MCF 10A (cell line): ENCODE measurements around the gene AVPR2. TPM values are rescaled to one million over a fixed set of nuclear protein-coding genes. Genes with fewer than 3 reads are reported as not detected.

ENCODE experiments used
- BruUV-seq: library from RNA; stranded (reverse); fragments of 400-500 nt; replicated peaks from 2 replicates; lab custom pipeline; 2021; lab: Mats Ljungman, UMichigan
- CTCF ChIA-PET: fragments of 300-600 bp; sonication (Branson Sonifier 250); formaldehyde crosslinking; extraction: SDS; loops from one replicate; lab custom pipeline; 2021; ENCODE audit warnings: antibody characterized with exemption, inconsistent platforms; lab: Yijun Ruan, JAX
- POLR2A ChIA-PET: fragments of 300-600, 350-650 bp; sonication (Branson Sonifier 250); formaldehyde crosslinking; extraction: SDS; loops from one replicate; lab custom pipeline; 2020; ENCODE audit warnings: antibody characterized with exemption, inconsistent platforms; lab: Yijun Ruan, JAX
- DNase-seq: peaks from one replicate; pipeline ENCODE4 v3.0.0-alpha.2; 2018; ENCODE audit not compliant: unreplicated experiment
- H3K27ac Mint-ChIP-seq: one replicate; pipeline ENCODE4 v1.8.0; 2022; ENCODE audit warnings: mild to moderate bottlenecking, low read depth, mixed read lengths; ENCODE audit not compliant: unreplicated experiment
- H3K27me3 Mint-ChIP-seq: one replicate; pipeline ENCODE4 v1.8.0; 2022; ENCODE audit warnings: mixed read lengths; ENCODE audit not compliant: insufficient read depth, unreplicated experiment
- H3K36me3 Mint-ChIP-seq: one replicate; pipeline ENCODE4 v1.8.0; 2022; ENCODE audit warnings: mild to moderate bottlenecking, moderate library complexity, mixed read lengths; ENCODE audit not compliant: insufficient read depth, unreplicated experiment
- H3K4me1 Mint-ChIP-seq: one replicate; pipeline ENCODE4 v1.8.0; 2022; ENCODE audit warnings: mixed read lengths; ENCODE audit not compliant: insufficient read depth, unreplicated experiment
- H3K4me3 Mint-ChIP-seq: one replicate; pipeline ENCODE4 v1.8.0; 2022; ENCODE audit warnings: mild to moderate bottlenecking, moderate library complexity, mixed read lengths; ENCODE audit not compliant: unreplicated experiment
- H3K9me3 Mint-ChIP-seq: one replicate; pipeline ENCODE4 v1.8.0; 2022; ENCODE audit warnings: mixed read lengths; ENCODE audit not compliant: unreplicated experiment
- intact Hi-C: fragments of 100-400 bp; cut with micrococcal nuclease; formaldehyde crosslinking; loops from 2 replicates; pipeline ENCODE4 v1.14.1; 2022
- total RNA-seq: library from RNA; stranded (reverse); gene quantifications from 2 replicates; pipeline ENCODE4 v1.2.3, GENCODE V29; 2022
- TF ChIP-seq, protein P1 (sequence below): fragments of 200-600 bp; IDR thresholded peaks from one replicate; pipeline ENCODE4 v1.8.0; 2022; ENCODE audit warnings: antibody characterized with exemption, mild to moderate bottlenecking; ENCODE audit not compliant: unreplicated experiment

AVPR2 gene
- total RNA-seq, 1 experiment from 2014 or later: not detected

DNA sequence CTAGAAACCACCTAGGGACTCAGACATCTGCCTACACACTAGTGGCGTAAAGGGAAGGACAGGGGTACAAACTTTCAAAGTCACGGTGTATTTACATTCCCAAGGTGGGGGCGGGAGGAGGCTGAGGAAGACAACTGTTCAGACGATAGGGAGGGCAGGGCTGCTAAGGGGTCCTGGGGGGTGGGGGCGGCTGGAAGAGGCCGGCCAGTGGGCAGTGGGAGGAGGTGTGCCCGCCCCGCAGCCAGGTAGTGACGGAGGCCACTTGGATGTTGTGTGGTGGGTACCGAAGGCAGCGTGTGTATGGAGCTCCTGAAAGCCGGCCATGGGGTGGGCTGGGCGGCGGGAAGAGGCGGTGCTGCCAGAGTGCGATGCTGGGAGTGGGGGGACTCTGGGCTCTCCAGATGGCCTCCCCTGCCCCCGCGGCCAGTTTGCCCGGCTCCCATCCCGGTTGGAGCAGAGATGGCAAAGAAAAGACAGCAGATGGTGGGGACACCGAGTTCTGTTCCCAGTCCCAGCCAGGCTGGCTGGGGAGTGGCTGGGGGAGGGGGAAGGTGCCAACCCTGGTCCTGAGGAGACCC lies 42.7 kb upstream of the AVPR2 start:
- Mint-ChIP-seq H3K9me3 (peaks cover 6% of the 10 kb centered on the region), H3K36me3 (peaks cover 7% of the 10 kb centered on the region), H3K27me3 (peaks cover 44% of the 10 kb centered on the region), H3K27ac (no peak overlapping the region), H3K4me1 (no peaks in the 10 kb centered on the region), H3K4me3 (no peak overlapping the region)
- TF ChIP-seq, protein P1, sequence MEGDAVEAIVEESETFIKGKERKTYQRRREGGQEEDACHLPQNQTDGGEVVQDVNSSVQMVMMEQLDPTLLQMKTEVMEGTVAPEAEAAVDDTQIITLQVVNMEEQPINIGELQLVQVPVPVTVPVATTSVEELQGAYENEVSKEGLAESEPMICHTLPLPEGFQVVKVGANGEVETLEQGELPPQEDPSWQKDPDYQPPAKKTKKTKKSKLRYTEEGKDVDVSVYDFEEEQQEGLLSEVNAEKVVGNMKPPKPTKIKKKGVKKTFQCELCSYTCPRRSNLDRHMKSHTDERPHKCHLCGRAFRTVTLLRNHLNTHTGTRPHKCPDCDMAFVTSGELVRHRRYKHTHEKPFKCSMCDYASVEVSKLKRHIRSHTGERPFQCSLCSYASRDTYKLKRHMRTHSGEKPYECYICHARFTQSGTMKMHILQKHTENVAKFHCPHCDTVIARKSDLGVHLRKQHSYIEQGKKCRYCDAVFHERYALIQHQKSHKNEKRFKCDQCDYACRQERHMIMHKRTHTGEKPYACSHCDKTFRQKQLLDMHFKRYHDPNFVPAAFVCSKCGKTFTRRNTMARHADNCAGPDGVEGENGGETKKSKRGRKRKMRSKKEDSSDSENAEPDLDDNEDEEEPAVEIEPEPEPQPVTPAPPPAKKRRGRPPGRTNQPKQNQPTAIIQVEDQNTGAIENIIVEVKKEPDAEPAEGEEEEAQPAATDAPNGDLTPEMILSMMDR: no peak
- BruUV-seq: no TSS peak
- DNase-seq: no peak
- ChIA-PET POLR2A (no interaction called here), CTCF (interaction anchor here (0.7 kb wide), 1 partner anchor 850 kb away, joined by 4 read pairs; no protein-coding TSS in a partner anchor)
- intact Hi-C loops: no loop called here

DNA sequence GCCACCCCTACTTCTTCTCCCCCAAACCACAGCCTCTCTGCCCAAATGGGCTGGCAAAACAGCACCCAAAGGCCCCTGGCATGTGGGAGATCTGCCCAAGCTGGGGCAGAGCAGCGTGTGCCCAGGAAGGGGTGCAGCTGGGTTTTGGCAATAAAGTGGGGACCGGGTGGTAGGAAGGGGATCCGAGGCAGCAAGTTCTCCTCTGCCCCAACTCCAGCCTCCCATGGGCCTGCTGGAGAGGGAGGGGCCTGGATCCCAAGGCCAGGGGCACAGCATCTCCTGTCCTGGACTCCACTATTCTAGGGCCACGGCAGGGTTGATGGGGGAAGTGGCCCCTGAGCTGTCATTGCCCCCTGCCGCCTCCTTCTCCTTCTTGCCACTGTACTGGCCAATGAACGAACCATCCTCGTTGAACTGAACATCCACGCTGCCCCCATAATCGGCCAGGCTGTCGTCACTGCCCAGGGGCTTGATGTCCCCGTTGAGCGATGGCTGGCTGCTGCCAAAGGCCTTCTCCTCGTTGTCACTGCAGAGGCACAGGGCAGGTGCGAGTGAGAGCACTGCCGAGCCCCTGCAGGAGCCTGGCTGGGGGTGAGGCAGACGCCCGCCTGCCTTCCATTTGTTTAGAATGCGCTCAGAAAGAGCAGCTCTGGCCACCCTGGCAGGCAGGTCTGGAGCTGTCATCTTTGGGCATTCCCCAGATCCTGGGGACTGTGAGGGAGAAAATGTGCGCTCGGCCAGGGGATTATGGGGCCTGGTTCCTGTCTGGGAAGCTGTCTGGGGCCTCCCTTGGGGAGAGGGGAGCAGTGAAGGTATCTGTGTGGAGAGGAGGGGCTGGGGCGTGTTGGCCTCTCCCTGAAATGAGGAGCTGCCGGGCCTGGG lies 41.9 kb upstream of the AVPR2 start:
- no TSS peak for BruUV-seq
- ChIA-PET POLR2A (interaction anchor here (0.6 kb wide), 1 partner anchor 1613 kb away, joined by 3 read pairs; no protein-coding TSS in a partner anchor), CTCF (no interaction called here)
- no peak overlapping the region for H3K4me3 Mint-ChIP-seq
- DNase-seq: no peak
- peaks cover 6% of the 10 kb centered on the region for H3K9me3 Mint-ChIP-seq
- no peaks in the 10 kb centered on the region for H3K4me1 Mint-ChIP-seq
- intact Hi-C loops: no loop called here
- no peak overlapping the region for H3K27ac Mint-ChIP-seq
- H3K36me3 Mint-ChIP-seq: peaks cover 7% of the 10 kb centered on the region
- peaks cover 36% of the 10 kb centered on the region for H3K27me3 Mint-ChIP-seq
- TF ChIP-seq, protein P1: no peak

DNA sequence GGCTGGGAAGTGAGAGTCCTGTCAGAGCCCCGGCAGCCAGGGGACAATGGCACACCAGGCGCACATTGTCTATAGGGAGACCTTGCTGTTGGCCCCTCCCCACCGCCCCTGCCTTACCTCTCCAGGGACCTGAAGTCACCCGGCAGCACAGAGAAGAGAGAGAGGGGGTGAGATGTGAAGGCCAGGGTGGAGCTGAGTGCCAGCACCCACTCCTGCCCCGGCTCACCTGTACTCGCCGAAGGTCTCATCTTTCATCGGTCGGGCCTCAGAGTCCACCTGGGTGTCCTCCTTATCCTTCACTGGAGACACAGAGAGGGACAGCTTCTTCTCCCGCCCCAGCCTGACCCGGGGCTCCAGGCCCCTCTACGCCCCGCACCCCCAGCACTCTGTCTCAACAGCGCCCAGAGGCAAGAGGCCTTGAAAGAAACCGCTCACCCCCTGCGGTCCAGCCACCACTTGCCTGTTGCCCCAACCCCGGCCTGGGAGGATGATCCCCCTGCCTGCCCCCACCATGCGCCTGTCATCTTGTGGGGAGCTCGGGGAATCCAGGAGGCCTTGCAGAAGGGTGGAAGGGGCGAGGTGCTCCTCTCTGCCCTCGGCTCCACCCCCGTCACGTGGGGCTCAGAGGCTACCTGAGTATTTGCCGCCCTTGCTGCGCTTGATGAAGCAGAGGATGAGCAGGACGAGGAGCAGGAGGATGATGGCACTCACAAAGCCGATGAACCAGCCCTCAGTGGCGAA lies 41.1 kb upstream of the AVPR2 start:
- Mint-ChIP-seq H3K27me3 (peaks cover 28% of the 10 kb centered on the region), H3K36me3 (peaks cover 7% of the 10 kb centered on the region), H3K27ac (no peak overlapping the region), H3K9me3 (peaks cover 6% of the 10 kb centered on the region), H3K4me1 (no peaks in the 10 kb centered on the region), H3K4me3 (no peak overlapping the region)
- CTCF ChIA-PET: no interaction called here
- no TSS peak for BruUV-seq
- TF ChIP-seq, protein P1: no peak
- POLR2A ChIA-PET: no interaction called here
- DNase-seq: no peak
- intact Hi-C loops: no loop called here

DNA sequence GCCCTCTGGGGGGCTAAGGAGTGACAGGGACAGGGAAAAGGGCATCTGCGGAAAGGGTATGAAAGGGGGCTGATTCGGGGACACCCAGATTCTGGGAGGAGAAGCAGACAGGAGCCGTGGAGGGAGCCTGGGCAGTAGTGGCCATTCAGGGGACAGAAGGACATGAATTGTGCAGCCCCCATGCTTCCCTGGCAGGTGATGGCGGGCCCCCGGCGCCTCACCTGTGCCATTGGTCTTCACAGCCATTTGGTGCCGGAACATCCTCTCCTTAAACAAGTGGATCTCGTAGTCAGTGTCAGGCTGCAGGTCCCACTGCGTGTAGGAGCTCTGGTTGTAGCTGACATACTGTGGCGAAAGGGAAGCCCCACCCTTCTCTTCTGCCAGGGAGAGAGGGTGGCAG lies 40.4 kb upstream of the AVPR2 start:
- Mint-ChIP-seq H3K36me3 (peaks cover 7% of the 10 kb centered on the region), H3K4me1 (no peaks in the 10 kb centered on the region), H3K27me3 (peaks cover 21% of the 10 kb centered on the region), H3K4me3 (no peak overlapping the region), H3K9me3 (peaks cover 6% of the 10 kb centered on the region), H3K27ac (no peak overlapping the region)
- POLR2A ChIA-PET: no interaction called here
- TF ChIP-seq, protein P1: no peak
- no TSS peak for BruUV-seq
- intact Hi-C loops: no loop called here
- CTCF ChIA-PET: no interaction called here
- DNase-seq: no peak
